GM12891 (cell line): ENCODE data around the gene SRP68.

ENCODE experiments used
- POLR2A ChIP-seq: IDR thresholded peaks from 2 replicates; pipeline ENCODE4 v1.6.1; 2011; ENCODE audit warnings: low read depth, low read length, control low read depth
- POLR2AphosphoS5 ChIP-seq: IDR thresholded peaks from 2 replicates; pipeline ENCODE4 v1.6.1; 2011; ENCODE audit warnings: low read depth, low read length, control low read depth
- SPI1 ChIP-seq: IDR thresholded peaks from 2 replicates; pipeline ENCODE4 v1.6.1; 2011; ENCODE audit warnings: low read depth, low read length, control low read depth

DNA sequence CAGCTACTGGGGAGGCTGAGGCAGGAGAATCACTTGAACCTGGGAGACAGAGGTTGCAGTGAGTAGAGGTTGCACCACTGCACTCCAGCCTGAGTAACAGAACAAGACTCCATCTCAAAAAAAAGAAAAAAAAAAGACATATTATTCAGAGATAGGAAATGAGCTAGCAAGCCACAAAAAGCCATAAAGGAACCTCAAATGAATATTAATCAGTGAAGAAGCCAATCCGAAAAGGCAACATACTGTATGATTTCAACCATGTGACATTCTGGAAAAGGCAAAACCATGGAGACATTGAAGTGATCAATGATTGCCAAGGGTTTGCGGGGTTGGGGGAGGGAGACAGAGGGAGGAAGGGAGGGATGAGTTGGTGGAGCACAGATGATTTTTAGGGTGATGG, 39.6 kb upstream of the SRP68 start:
- TF ChIP-seq POLR2AphosphoS5 (no peak), SPI1 (no peak), POLR2A (no peak)
